ENCODE data around the gene NDUFAF8.

Gene NDUFAF8

GRCh38 chr17:81243333-81243664 is 4.2 kb downstream of the NDUFAF8 start:
- no peak for DNase-seq (ENCODE audit: insufficient read length, low spot score)
- TF ChIP-seq POLR2A (IDR thresholded peaks at IDR 0.05; ENCODE audit: low read depth, low read length), result no peak

GRCh38 chr17:81244358-81245023 is 5.4 kb downstream of the NDUFAF8 start:
- FAIRE-seq, result no peak
- no peak for DNase-seq (ENCODE audit: insufficient read length, low spot score)
- TF ChIP-seq POLR2A (IDR thresholded peaks at IDR 0.05; ENCODE audit: low read depth, low read length), result no peak

More at GRCh38 chr17:81243333-81243664, 4.2 kb downstream of the NDUFAF8 start:
- FAIRE-seq, result no peak

- DNase-seq (ENCODE audit: insufficient read length, low spot score), result no peak
- FAIRE-seq, result no peak
These were observed 6.0 kb downstream of the NDUFAF8 start for GRCh38 chr17:81245024-81245664.

GRCh38 chr17:81245665-81246342 is 6.7 kb downstream of the NDUFAF8 start:
- no peak for TF ChIP-seq POLR2A (IDR thresholded peaks at IDR 0.05; ENCODE audit: low read depth, low read length)
- no peak for FAIRE-seq
- no peak for DNase-seq (ENCODE audit: insufficient read length, low spot score)

More at GRCh38 chr17:81245024-81245664, 6.0 kb downstream of the NDUFAF8 start:
- TF ChIP-seq POLR2A (IDR thresholded peaks at IDR 0.05; ENCODE audit: low read depth, low read length), result no peak

- TF ChIP-seq POLR2A (IDR thresholded peaks at IDR 0.05; ENCODE audit: low read depth, low read length), result no peak
- FAIRE-seq (no peak), DNase-seq (ENCODE audit: insufficient read length, low spot score) (no peak)
These were observed 7.2 kb downstream of the NDUFAF8 start for GRCh38 chr17:81246343-81246670.

GRCh38 chr17:81246679-81247338 is 7.7 kb downstream of the NDUFAF8 start:
- TF ChIP-seq POLR2A (IDR thresholded peaks at IDR 0.05; ENCODE audit: low read depth, low read length), result no peak
- FAIRE-seq (no peak), DNase-seq (ENCODE audit: insufficient read length, low spot score) (no peak)

GRCh38 chr17:81247339-81247990 is 8.3 kb downstream of the NDUFAF8 start:
- FAIRE-seq, result no peak
- no peak for DNase-seq (ENCODE audit: insufficient read length, low spot score)
- TF ChIP-seq POLR2A (IDR thresholded peaks at IDR 0.05; ENCODE audit: low read depth, low read length), result no peak

GRCh38 chr17:81248649-81249048 is 9.5 kb downstream of the NDUFAF8 start:
- DNase-seq (ENCODE audit: insufficient read length, low spot score) (no peak), FAIRE-seq (no peak)
- no peak for TF ChIP-seq POLR2A (IDR thresholded peaks at IDR 0.05; ENCODE audit: low read depth, low read length)

GRCh38 chr17:81249223-81250040 is 10.3 kb downstream of the NDUFAF8 start:
- FAIRE-seq (no peak), DNase-seq (ENCODE audit: insufficient read length, low spot score) (no peak)
- no peak for TF ChIP-seq POLR2A (IDR thresholded peaks at IDR 0.05; ENCODE audit: low read depth, low read length)

GRCh38 chr17:81250286-81251093 is 11.4 kb downstream of the NDUFAF8 start:
- DNase-seq (ENCODE audit: insufficient read length, low spot score), result no peak

GRCh38 chr17:81251094-81251708 is 12.1 kb downstream of the NDUFAF8 start:
- no peak for FAIRE-seq
- no peak for DNase-seq (ENCODE audit: insufficient read length, low spot score)
- TF ChIP-seq POLR2A (IDR thresholded peaks at IDR 0.05; ENCODE audit: low read depth, low read length), result no peak

More at GRCh38 chr17:81250286-81251093, 11.4 kb downstream of the NDUFAF8 start:
- no peak for TF ChIP-seq POLR2A (IDR thresholded peaks at IDR 0.05; ENCODE audit: low read depth, low read length)
- FAIRE-seq, result no peak

- no peak for TF ChIP-seq POLR2A (IDR thresholded peaks at IDR 0.05; ENCODE audit: low read depth, low read length)
- FAIRE-seq, result no peak
- DNase-seq (ENCODE audit: insufficient read length, low spot score), result no peak
These were observed 12.7 kb downstream of the NDUFAF8 start for GRCh38 chr17:81251709-81252301.
